WTC11 (cell line): Measurements from ENCODE around the gene CACNA1C. TPM values are rescaled to one million over a fixed set of nuclear protein-coding genes. Genes with fewer than 3 reads are reported as not detected.

Experiments
- ATAC-seq: fragments of 200-7000 bp; cut with Tn5 transposase; 2 replicates; pipeline ENCODE4 v1.10.0; 2021; ENCODE audit warnings: mild to moderate bottlenecking, moderate library complexity
- CTCF ChIA-PET: fragments of 300-600 bp; sonication (Branson Sonifier 250); formaldehyde crosslinking; loops from one replicate; lab custom pipeline; 2021; ENCODE audit warnings: antibody characterized with exemption; lab: Charles Lee
- POLR2A ChIA-PET: fragments of 350-600 bp; sonication (Branson Sonifier 250); formaldehyde crosslinking; loops from one replicate; lab custom pipeline; 2021; ENCODE audit warnings: antibody characterized with exemption; lab: Charles Lee
- DNase-seq: peaks from one replicate; pipeline ENCODE4 v3.0.0; 2021; ENCODE audit warnings: low spot score
- H3K27ac Mint-ChIP-seq: 2 replicates; pipeline ENCODE4 v1.8.0; 2021; ENCODE audit warnings: mixed read lengths
- H3K27me3 Mint-ChIP-seq: 2 replicates; pipeline ENCODE4 v1.8.0; 2021; ENCODE audit warnings: low read depth, mild to moderate bottlenecking, moderate library complexity, mixed read lengths
- H3K36me3 Mint-ChIP-seq: 2 replicates; pipeline ENCODE4 v1.8.0; 2021; ENCODE audit warnings: mixed read lengths
- H3K4me1 Mint-ChIP-seq: 2 replicates; pipeline ENCODE4 v1.8.0; 2022; ENCODE audit warnings: mixed read lengths
- H3K4me3 Mint-ChIP-seq: 2 replicates; pipeline ENCODE4 v1.8.0; 2021; ENCODE audit warnings: mild to moderate bottlenecking, moderate library complexity, mixed read lengths
- H3K9me3 Mint-ChIP-seq: 2 replicates; pipeline ENCODE4 v1.8.0; 2021; ENCODE audit warnings: mixed read lengths
- CREB1 ChIP-seq: sonication (generic); formaldehyde crosslinking; IDR thresholded peaks from 2 replicates; pipeline ENCODE4 v1.8.0; 2023; ENCODE audit warnings: mild to moderate bottlenecking, missing genetic modification reagents
- CREM ChIP-seq: sonication (generic); formaldehyde crosslinking; IDR thresholded peaks from 2 replicates; pipeline ENCODE4 v1.8.1; 2022; ENCODE audit warnings: mild to moderate bottlenecking, missing genetic modification reagents, moderate library complexity
- ESRRA ChIP-seq: sonication (generic); formaldehyde crosslinking; IDR thresholded peaks from 2 replicates; pipeline ENCODE4 v1.8.1; 2022; ENCODE audit warnings: mild to moderate bottlenecking, missing genetic modification reagents, borderline replicate concordance
- ETV6 ChIP-seq: sonication (generic); formaldehyde crosslinking; IDR thresholded peaks from 2 replicates; pipeline ENCODE4 v1.8.1; 2022; ENCODE audit warnings: mild to moderate bottlenecking, missing genetic modification reagents
- FOXK1 ChIP-seq: sonication (generic); formaldehyde crosslinking; IDR thresholded peaks from 2 replicates; pipeline ENCODE4 v1.8.0; 2022; ENCODE audit warnings: mild to moderate bottlenecking, moderate library complexity, missing genetic modification reagents
- GRHL2 ChIP-seq: fragments of 250-450 bp; sonication (Bioruptor Pico); IDR thresholded peaks from 2 replicates; pipeline ENCODE4 v1.8.0; 2022; ENCODE audit warnings: mild to moderate bottlenecking, moderate library complexity; ENCODE audit not compliant: insufficient replicate concordance, severe bottlenecking
- JAZF1 ChIP-seq: fragments of 250-450 bp; sonication (Bioruptor Pico); IDR thresholded peaks from 2 replicates; pipeline ENCODE4 v1.9.0; 2021; ENCODE audit warnings: moderate library complexity, mild to moderate bottlenecking, inconsistent platforms
- JUN ChIP-seq: sonication (generic); formaldehyde crosslinking; IDR thresholded peaks from 2 replicates; pipeline ENCODE4 v1.8.0; 2023; ENCODE audit warnings: mild to moderate bottlenecking, missing genetic modification reagents
- MXD4 ChIP-seq: fragments of 250-450 bp; sonication (Bioruptor Pico); IDR thresholded peaks from 2 replicates; pipeline ENCODE4 v1.8.0; 2021; ENCODE audit warnings: mild to moderate bottlenecking, moderate library complexity, borderline replicate concordance
- TEAD1 ChIP-seq: sonication (generic); formaldehyde crosslinking; IDR thresholded peaks from 2 replicates; pipeline ENCODE4 v1.8.0; 2022; ENCODE audit warnings: mild to moderate bottlenecking, missing genetic modification reagents
- TEAD4 ChIP-seq: sonication (generic); formaldehyde crosslinking; IDR thresholded peaks from 2 replicates; pipeline ENCODE4 v1.8.0; 2022; ENCODE audit warnings: mild to moderate bottlenecking, missing genetic modification reagents
- TP53 ChIP-seq: sonication (generic); formaldehyde crosslinking; IDR thresholded peaks from 2 replicates; pipeline ENCODE4 v1.8.1; 2023; ENCODE audit warnings: mild to moderate bottlenecking, missing genetic modification reagents
- ZBTB21 ChIP-seq: sonication (generic); formaldehyde crosslinking; IDR thresholded peaks from 2 replicates; pipeline ENCODE4 v1.8.1; 2023; ENCODE audit warnings: mild to moderate bottlenecking, missing genetic modification reagents, borderline replicate concordance
- ZNF423 ChIP-seq: fragments of 250-450 bp; sonication (Bioruptor Pico); IDR thresholded peaks from 2 replicates; pipeline ENCODE4 v2.1.2; 2022; ENCODE audit warnings: mild to moderate bottlenecking, moderate library complexity
- ZNF671 ChIP-seq: fragments of 250-450 bp; sonication (Bioruptor Pico); IDR thresholded peaks from 2 replicates; pipeline ENCODE4 v1.8.0; 2021; ENCODE audit warnings: mild to moderate bottlenecking
- total RNA-seq: library from RNA; stranded (reverse); gene quantifications from 3 replicates; pipeline ENCODE4 v1.2.3, GENCODE V29; 2021
- TF ChIP-seq, protein P1 (sequence below): sonication (generic); formaldehyde crosslinking; IDR thresholded peaks from 2 replicates; pipeline ENCODE4 v1.8.1; 2022; ENCODE audit warnings: missing genetic modification reagents, borderline replicate concordance
- TF ChIP-seq, protein P2 (sequence below): sonication (generic); formaldehyde crosslinking; IDR thresholded peaks from 2 replicates; pipeline ENCODE4 v1.8.0; 2023; ENCODE audit warnings: mild to moderate bottlenecking, missing genetic modification reagents
- TF ChIP-seq, protein P3 (sequence below): fragments of 250-450 bp; sonication (Bioruptor Pico); IDR thresholded peaks from 2 replicates; pipeline ENCODE4 v1.8.0; 2021; ENCODE audit warnings: mild to moderate bottlenecking
- TF ChIP-seq, protein P4 (sequence below): sonication (generic); formaldehyde crosslinking; IDR thresholded peaks from 2 replicates; pipeline ENCODE4 v1.8.1; 2023; ENCODE audit warnings: mild to moderate bottlenecking, missing genetic modification reagents
- TF ChIP-seq, protein P5 (sequence below): sonication (generic); formaldehyde crosslinking; IDR thresholded peaks from 2 replicates; pipeline ENCODE4 v1.8.1; 2022; ENCODE audit warnings: mild to moderate bottlenecking, moderate library complexity, missing genetic modification reagents

CACNA1C gene
- total RNA-seq, 1 experiment from 2014 or later = 1.7 TPM

DNA sequence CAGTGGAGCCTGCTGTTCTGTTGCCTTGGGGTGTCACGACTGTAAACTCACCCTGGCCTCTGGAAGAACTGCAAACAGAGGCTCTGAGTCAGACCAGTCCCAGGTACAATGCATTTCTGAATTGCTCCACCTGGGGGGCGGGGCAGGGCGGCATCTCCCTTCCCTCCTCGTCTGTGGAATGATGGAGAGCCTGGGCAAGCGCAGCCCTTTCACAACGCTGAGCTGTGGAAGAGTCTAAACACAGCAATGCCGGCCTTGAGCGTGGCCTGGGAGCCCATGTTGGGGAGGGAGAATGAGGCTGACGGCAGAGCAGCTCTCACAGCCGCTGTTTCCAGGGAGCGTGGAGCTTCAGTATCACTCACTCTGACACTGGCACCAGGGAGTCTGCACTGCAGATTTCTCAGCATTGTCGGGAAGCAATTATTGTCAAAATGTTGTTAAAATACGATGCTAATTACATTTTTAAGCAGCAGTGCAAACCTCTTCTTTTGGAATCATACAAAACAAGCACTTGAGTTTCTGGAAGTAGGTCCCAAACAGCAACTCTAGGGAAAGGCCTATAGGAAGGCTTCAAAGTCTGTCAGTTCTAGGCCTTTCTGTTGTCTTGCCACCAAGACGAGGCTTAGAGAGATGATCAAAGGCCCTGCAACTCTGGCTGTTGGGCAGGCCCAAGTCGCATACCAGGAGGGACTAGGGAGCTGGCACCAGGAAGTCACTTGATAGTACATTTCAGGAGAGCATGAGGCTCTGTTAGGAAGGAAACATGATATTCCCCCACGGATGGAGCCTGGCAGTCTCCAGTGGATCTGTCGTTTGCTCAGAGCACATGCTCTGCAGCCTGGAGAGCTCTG, 498.0 kb downstream of the CACNA1C start:
- Mint-ChIP-seq H3K27me3 (no peaks in the 10 kb centered on the region), H3K36me3 (no peaks in the 10 kb centered on the region), H3K9me3 (no peaks in the 10 kb centered on the region), H3K4me3 (no peak overlapping the region), H3K4me1 (no peaks in the 10 kb centered on the region; the same call in 1 of the 2 replicates), H3K27ac (no peak overlapping the region)
- POLR2A ChIA-PET = no interaction called here
- no peak for DNase-seq
- CTCF ChIA-PET = interaction anchor here (1.5 kb wide), 1 partner anchor 35 kb away, joined by 4 read pairs; no protein-coding TSS in a partner anchor
- ATAC-seq = no peak; the same call in 1 of the 2 replicates
- no peak for TF ChIP-seq GRHL2 (CRISPR knock-in tag)
- TF ChIP-seq TEAD1 (CRISPR knock-in tag) = no peak
- TF ChIP-seq, protein P1, sequence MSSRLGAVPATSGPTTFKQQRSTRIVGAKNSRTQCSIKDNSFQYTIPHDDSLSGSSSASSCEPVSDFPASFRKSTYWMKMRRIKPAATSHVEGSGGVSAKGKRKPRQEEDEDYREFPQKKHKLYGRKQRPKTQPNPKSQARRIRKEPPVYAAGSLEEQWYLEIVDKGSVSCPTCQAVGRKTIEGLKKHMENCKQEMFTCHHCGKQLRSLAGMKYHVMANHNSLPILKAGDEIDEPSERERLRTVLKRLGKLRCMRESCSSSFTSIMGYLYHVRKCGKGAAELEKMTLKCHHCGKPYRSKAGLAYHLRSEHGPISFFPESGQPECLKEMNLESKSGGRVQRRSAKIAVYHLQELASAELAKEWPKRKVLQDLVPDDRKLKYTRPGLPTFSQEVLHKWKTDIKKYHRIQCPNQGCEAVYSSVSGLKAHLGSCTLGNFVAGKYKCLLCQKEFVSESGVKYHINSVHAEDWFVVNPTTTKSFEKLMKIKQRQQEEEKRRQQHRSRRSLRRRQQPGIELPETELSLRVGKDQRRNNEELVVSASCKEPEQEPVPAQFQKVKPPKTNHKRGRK (CRISPR knock-in tag) = no peak
- no peak for TF ChIP-seq CREM
- no peak for TF ChIP-seq ETV6 (CRISPR knock-in tag)
- TF ChIP-seq ESRRA = no peak
- TF ChIP-seq CREB1 (CRISPR knock-in tag) = no peak
- no peak for TF ChIP-seq ZBTB21
- TF ChIP-seq, protein P2, sequence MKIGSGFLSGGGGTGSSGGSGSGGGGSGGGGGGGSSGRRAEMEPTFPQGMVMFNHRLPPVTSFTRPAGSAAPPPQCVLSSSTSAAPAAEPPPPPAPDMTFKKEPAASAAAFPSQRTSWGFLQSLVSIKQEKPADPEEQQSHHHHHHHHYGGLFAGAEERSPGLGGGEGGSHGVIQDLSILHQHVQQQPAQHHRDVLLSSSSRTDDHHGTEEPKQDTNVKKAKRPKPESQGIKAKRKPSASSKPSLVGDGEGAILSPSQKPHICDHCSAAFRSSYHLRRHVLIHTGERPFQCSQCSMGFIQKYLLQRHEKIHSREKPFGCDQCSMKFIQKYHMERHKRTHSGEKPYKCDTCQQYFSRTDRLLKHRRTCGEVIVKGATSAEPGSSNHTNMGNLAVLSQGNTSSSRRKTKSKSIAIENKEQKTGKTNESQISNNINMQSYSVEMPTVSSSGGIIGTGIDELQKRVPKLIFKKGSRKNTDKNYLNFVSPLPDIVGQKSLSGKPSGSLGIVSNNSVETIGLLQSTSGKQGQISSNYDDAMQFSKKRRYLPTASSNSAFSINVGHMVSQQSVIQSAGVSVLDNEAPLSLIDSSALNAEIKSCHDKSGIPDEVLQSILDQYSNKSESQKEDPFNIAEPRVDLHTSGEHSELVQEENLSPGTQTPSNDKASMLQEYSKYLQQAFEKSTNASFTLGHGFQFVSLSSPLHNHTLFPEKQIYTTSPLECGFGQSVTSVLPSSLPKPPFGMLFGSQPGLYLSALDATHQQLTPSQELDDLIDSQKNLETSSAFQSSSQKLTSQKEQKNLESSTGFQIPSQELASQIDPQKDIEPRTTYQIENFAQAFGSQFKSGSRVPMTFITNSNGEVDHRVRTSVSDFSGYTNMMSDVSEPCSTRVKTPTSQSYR = no peak
- no peak for TF ChIP-seq TP53 (CRISPR knock-in tag)
- TF ChIP-seq, protein P3, sequence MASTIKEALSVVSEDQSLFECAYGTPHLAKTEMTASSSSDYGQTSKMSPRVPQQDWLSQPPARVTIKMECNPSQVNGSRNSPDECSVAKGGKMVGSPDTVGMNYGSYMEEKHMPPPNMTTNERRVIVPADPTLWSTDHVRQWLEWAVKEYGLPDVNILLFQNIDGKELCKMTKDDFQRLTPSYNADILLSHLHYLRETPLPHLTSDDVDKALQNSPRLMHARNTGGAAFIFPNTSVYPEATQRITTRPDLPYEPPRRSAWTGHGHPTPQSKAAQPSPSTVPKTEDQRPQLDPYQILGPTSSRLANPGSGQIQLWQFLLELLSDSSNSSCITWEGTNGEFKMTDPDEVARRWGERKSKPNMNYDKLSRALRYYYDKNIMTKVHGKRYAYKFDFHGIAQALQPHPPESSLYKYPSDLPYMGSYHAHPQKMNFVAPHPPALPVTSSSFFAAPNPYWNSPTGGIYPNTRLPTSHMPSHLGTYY (CRISPR knock-in tag) = no peak
- TF ChIP-seq ZNF671 (CRISPR knock-in tag) = no peak
- no peak for TF ChIP-seq ZNF423 (CRISPR knock-in tag)
- no peak for TF ChIP-seq TEAD4 (CRISPR knock-in tag)
- TF ChIP-seq, protein P4, sequence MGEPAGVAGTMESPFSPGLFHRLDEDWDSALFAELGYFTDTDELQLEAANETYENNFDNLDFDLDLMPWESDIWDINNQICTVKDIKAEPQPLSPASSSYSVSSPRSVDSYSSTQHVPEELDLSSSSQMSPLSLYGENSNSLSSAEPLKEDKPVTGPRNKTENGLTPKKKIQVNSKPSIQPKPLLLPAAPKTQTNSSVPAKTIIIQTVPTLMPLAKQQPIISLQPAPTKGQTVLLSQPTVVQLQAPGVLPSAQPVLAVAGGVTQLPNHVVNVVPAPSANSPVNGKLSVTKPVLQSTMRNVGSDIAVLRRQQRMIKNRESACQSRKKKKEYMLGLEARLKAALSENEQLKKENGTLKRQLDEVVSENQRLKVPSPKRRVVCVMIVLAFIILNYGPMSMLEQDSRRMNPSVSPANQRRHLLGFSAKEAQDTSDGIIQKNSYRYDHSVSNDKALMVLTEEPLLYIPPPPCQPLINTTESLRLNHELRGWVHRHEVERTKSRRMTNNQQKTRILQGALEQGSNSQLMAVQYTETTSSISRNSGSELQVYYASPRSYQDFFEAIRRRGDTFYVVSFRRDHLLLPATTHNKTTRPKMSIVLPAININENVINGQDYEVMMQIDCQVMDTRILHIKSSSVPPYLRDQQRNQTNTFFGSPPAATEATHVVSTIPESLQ (CRISPR knock-in tag) = no peak
- TF ChIP-seq, protein P5, sequence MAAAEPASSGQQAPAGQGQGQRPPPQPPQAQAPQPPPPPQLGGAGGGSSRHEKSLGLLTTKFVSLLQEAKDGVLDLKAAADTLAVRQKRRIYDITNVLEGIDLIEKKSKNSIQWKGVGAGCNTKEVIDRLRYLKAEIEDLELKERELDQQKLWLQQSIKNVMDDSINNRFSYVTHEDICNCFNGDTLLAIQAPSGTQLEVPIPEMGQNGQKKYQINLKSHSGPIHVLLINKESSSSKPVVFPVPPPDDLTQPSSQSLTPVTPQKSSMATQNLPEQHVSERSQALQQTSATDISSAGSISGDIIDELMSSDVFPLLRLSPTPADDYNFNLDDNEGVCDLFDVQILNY (CRISPR knock-in tag) = no peak
- no peak for TF ChIP-seq JAZF1 (CRISPR knock-in tag)
- no peak for TF ChIP-seq JUN (CRISPR knock-in tag)
- TF ChIP-seq FOXK1 (CRISPR knock-in tag) = no peak
- TF ChIP-seq MXD4 = no peak
